ENCODE measurements around the gene KIF4A. TPM values are rescaled to one million over a fixed set of nuclear protein-coding genes. Genes with fewer than 3 reads are reported as not detected.

The KIF4A gene
- total RNA-seq, 6 experiments from 2014 or later = 10.7 to 30.2 (median 25.8) TPM

DNA sequence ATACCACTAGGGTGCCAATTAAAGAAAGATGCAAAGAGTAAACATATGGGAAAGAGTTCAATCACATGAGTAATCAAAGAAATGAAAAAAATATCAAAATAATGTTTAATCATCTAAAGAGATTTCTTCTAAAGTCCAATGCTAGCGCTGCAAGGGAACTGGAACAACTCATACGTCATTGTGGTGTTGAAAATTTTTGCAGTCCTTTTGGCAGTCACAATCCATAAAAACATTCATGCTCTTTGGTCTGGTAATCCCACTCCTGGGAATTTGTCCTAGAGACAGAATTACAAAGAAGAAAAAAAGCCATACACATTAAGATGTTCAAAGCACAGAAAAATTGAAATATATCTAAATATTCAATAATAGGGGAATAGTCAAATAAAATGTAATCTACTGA lies 34.5 kb upstream of the KIF4A start:
- Mint-ChIP-seq H3K36me3 (ENCODE audit: low read depth) (no peaks in the 10 kb centered on the region), H3K4me1 (ENCODE audit: low read depth) (peaks cover 32% of the 10 kb centered on the region), H3K27me3 (ENCODE audit: insufficient read depth) (peaks cover 5% of the 10 kb centered on the region), H3K4me3 (no peak overlapping the region), H3K27ac (no peak overlapping the region), H3K9me3 (no peaks in the 10 kb centered on the region)
- no peak for DNase-seq
- TF ChIP-seq, protein P1, sequence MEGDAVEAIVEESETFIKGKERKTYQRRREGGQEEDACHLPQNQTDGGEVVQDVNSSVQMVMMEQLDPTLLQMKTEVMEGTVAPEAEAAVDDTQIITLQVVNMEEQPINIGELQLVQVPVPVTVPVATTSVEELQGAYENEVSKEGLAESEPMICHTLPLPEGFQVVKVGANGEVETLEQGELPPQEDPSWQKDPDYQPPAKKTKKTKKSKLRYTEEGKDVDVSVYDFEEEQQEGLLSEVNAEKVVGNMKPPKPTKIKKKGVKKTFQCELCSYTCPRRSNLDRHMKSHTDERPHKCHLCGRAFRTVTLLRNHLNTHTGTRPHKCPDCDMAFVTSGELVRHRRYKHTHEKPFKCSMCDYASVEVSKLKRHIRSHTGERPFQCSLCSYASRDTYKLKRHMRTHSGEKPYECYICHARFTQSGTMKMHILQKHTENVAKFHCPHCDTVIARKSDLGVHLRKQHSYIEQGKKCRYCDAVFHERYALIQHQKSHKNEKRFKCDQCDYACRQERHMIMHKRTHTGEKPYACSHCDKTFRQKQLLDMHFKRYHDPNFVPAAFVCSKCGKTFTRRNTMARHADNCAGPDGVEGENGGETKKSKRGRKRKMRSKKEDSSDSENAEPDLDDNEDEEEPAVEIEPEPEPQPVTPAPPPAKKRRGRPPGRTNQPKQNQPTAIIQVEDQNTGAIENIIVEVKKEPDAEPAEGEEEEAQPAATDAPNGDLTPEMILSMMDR (IDR thresholded peaks at IDR 0.05) = no peak

DNA sequence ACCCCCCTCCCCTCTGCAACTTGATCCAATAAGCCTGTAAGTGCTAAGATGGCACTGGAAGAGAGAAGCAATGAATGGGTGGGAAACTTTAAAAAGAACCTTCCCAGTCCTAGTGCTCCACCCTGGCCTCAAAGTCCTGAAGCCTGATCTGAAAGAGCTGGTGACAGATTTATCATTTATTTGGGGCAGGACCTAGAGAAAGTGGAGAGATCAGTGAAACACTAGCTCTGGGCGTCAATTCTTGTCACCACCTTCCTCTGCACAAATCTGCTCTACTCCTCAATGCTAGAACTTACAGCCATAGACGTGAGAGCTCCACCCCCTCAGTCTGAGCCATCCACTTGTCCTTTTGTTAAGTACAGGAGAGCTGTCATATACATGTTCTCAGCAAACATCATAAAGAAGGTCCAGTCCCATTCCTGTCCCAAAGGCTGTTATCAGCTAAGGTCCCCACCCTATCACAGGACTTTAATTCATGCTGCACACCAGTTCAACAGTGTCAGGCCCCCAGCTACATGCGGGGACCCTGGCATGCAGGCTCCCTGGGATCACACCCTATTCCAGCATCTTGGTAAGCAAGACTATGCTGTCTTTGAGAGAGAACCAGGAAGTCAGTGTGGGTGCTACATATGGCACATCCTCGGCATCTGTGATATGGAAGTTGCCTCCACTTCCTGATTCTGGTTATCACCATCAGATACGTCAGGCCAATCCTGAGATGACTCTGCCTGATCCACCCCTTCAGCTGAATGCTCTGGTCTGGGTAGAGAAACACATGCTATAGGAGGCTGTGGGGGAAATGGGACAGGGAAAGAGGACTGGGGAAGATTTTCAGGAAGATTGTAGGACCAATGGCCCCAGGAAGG lies 32.2 kb upstream of the KIF4A start:
- H3K4me1 Mint-ChIP-seq (ENCODE audit: low read depth) = peaks cover 32% of the 10 kb centered on the region

DNA sequence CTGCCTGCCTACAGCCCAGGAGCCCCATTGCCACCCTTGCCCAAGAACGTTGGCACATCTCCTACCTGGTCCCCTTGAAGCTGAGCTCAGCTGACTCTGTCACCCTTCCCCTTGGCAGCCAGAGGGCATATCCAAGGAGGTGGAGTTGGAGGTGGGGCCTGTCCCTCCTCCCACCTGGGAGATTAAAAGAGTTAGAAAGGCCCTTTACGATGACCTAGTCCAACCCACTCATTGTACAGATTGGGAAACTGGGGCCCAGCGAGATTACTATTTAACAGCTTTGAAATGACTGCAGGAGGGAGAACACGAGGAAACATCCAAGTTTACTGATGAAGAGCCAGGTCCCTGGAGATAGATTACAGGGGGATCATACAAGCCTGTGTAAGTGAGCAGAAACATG lies 29.8 kb upstream of the KIF4A start, which contains the start of gene P2RY4:
TSS of gene P2RY4 (minus strand) at position 101 of the 400 bp plus-strand sequence. CDS start 580 bp downstream, outside the sequence.
- Mint-ChIP-seq H3K4me3 (no peak within 1 kb of the TSS), H3K27ac (no peak within 1 kb of the TSS), H3K36me3 (ENCODE audit: low read depth) (no peaks in the 10 kb centered on the region), H3K9me3 (no peaks in the 10 kb centered on the region), H3K27me3 (ENCODE audit: insufficient read depth) (peaks cover 8% of the 10 kb centered on the region), H3K4me1 (ENCODE audit: low read depth) (peaks cover 7% of the 10 kb centered on the region)
- no peak for DNase-seq
- TF ChIP-seq, protein P1 (IDR thresholded peaks at IDR 0.05) = no peak

More for the DNA sequence above, 32.2 kb upstream of the KIF4A start:
- Mint-ChIP-seq H3K27ac (no peak overlapping the region), H3K36me3 (ENCODE audit: low read depth) (no peaks in the 10 kb centered on the region), H3K9me3 (no peaks in the 10 kb centered on the region), H3K4me3 (no peak overlapping the region), H3K27me3 (ENCODE audit: insufficient read depth) (peaks cover 5% of the 10 kb centered on the region)
- no peak for DNase-seq
- TF ChIP-seq, protein P1 (IDR thresholded peaks at IDR 0.05) = no peak

DNA sequence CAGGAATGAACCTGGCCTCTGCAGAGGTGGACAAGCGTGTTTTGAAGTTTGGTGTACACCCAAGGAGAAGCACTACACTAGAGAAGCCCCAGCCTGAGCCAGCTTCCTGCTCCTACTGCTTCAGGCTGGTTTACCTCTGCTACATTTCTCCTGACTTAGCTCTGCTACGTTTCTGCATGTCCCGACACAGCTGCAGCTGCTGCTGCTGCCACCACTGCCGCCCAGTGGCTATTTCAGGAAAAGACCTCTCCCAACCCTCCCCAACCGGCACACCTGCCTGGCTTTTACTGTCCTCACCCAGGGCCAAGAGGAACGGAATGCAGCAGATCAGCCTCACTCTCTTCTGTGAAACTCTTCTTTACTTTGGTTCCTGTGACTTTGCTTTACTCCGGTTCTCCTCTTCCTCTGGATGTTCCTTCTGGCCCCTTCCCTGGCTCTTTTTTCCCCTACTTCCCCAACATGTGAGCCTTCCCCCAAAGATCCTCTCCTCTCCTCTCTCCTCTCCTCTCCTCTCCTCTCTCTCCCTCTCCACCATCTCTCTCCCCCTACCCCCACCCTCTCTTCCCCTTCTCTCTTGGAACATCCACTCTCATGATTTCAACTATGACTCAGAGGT lies 26.8 kb upstream of the KIF4A start:
- peak; percentile 5 for DNase-seq
- Mint-ChIP-seq H3K4me1 (ENCODE audit: low read depth) (no peaks in the 10 kb centered on the region), H3K27me3 (ENCODE audit: insufficient read depth) (peaks cover 7% of the 10 kb centered on the region), H3K36me3 (ENCODE audit: low read depth) (no peaks in the 10 kb centered on the region), H3K4me3 (no peak overlapping the region), H3K9me3 (no peaks in the 10 kb centered on the region), H3K27ac (no peak overlapping the region)
- TF ChIP-seq, protein P1 (IDR thresholded peaks at IDR 0.05) = peak; percentile 68

DNA sequence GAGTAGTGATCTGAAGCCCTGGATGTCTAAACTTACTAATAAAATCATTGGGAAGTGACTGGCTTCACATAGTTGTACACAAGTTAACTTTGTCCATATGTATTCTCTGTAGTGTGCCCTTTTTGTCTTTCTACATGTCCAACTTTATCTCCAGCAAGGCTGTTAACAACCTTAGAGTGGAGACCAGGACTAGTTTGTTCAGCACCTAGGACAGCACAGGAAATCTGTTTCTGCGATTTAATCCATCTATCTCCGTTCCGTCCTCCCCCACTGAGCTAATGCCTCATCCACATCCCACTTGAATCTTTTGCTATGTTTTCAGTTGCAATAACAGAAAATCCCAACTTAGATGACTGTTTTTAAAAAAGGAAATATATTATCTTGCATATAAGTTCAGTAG lies 25.1 kb upstream of the KIF4A start:
- no peak for DNase-seq
- Mint-ChIP-seq H3K4me1 (ENCODE audit: low read depth) (no peaks in the 10 kb centered on the region), H3K4me3 (no peak overlapping the region), H3K36me3 (ENCODE audit: low read depth) (no peaks in the 10 kb centered on the region), H3K9me3 (no peaks in the 10 kb centered on the region), H3K27me3 (ENCODE audit: insufficient read depth) (peaks cover 5% of the 10 kb centered on the region), H3K27ac (no peak overlapping the region)
- TF ChIP-seq, protein P1 (IDR thresholded peaks at IDR 0.05) = no peak
